Cerebellar nuclear complex (tissue), 1 donor: Measurements from ENCODE around the gene MAP3K3.

Experiments
- DNase-seq, 2 experiments: peaks; one replicate each; lab custom pipeline; 2025; lab: John Stamatoyannopoulos, UW

MAP3K3 gene

GRCh38 chr17:63621684-63622573, at the start of gene MAP3K3:
Gene MAP3K3, plus strand, starts transcription at chr17:63622417. Its CDS starts 343 bp downstream, at chr17:63622760.
- peak; percentile 99 to 100 for DNase-seq

GRCh38 chr17:63573634-63574033, 48.6 kb upstream of the MAP3K3 start:
- DNase-seq: no peak

- no peak for DNase-seq
These were observed 44.0 kb upstream of the MAP3K3 start for GRCh38 chr17:63578027-63578768.

- DNase-seq: no peak
These were observed 43.5 kb upstream of the MAP3K3 start for GRCh38 chr17:63578769-63579111.

GRCh38 chr17:63579633-63580032, 42.6 kb upstream of the MAP3K3 start:
- DNase-seq: no peak

GRCh38 chr17:63587770-63588169, 34.4 kb upstream of the MAP3K3 start:
- DNase-seq: no peak

- no peak for DNase-seq
These were observed 33.4 kb upstream of the MAP3K3 start for GRCh38 chr17:63588797-63589196.

- no peak for DNase-seq
These were observed 32.6 kb upstream of the MAP3K3 start for GRCh38 chr17:63589646-63590045.

- no peak for DNase-seq
These were observed 29.4 kb upstream of the MAP3K3 start for GRCh38 chr17:63592797-63593196.

GRCh38 chr17:63595132-63595531, 27.1 kb upstream of the MAP3K3 start:
- DNase-seq: no peak

- no peak for DNase-seq
These were observed 25.2 kb upstream of the MAP3K3 start for GRCh38 chr17:63596856-63597586.

- DNase-seq: no peak
These were observed 23.9 kb upstream of the MAP3K3 start for GRCh38 chr17:63598281-63598680.

- peak in 1 of 2 experiments; percentile 36 for DNase-seq
These were observed 21.4 kb upstream of the MAP3K3 start, which contains the start of gene TACO1 for GRCh38 chr17:63600569-63601438. Gene TACO1, plus strand, starts transcription at chr17:63600895. Its CDS starts 189 bp downstream, at chr17:63601084.

GRCh38 chr17:63601439-63602371, 20.5 kb upstream of the MAP3K3 start:
- no peak for DNase-seq

- no peak for DNase-seq
These were observed 12.2 kb upstream of the MAP3K3 start for GRCh38 chr17:63609816-63610573.

GRCh38 chr17:63610854-63611253, 11.4 kb upstream of the MAP3K3 start:
- DNase-seq: no peak

- no peak for DNase-seq
These were observed 10.9 kb upstream of the MAP3K3 start for GRCh38 chr17:63611354-63611753.

- DNase-seq: no peak
These were observed 8.6 kb upstream of the MAP3K3 start for GRCh38 chr17:63613663-63614062.

- no peak for DNase-seq
These were observed 961 bp upstream of the MAP3K3 start for GRCh38 chr17:63621229-63621683.
